ENCODE data around the gene SMIM33. TPM values are rescaled to one million over a fixed set of nuclear protein-coding genes. Genes with fewer than 3 reads are reported as not detected.
"Not testable (repeated sequence)": the region's sequence is repeated elsewhere in the genome, so short reads cannot be mapped to it uniquely, and the experiment has no call there.

SMIM33 gene
- total RNA-seq, 1 donor from 2014 or later, result not detected

DNA sequence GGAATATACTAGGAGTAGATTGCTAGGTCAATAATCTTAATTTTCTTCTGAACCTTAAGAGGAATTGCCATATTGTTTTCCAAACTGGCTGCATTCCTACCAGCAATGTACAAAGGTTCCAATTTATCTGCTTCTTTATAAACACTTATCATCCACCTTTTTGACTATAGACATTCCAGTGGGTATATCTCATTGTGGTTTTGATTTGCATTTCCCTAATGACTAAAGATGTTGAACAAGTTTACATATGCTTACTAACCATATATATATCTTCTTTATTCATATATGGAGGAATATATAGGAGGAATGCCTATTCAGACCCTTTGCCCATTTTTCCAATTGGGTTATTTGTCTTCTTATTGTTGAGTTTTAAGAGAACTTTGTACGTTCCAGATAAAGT is 39.1 kb upstream of the SMIM33 start:
- H3K4me1 ChIP-seq, result no peaks in the 10 kb centered on the region
- no peak overlapping the region for H3K4me3 ChIP-seq
- peaks cover 69% of the 10 kb centered on the region for H3K36me3 ChIP-seq
- H3K27me3 ChIP-seq (ENCODE audit: low read depth), result no peaks in the 10 kb centered on the region
- TF ChIP-seq CTCF (IDR thresholded peaks at IDR 0.05; ENCODE audit: borderline replicate concordance), result no peak
- H3K27ac ChIP-seq (replicated peaks), result no peak overlapping the region
- DNase-seq, result no peak
- intact Hi-C loops (cut with micrococcal nuclease), result no loop called here
- H3K9me3 ChIP-seq (replicated peaks), result no peaks in the 10 kb centered on the region

DNA sequence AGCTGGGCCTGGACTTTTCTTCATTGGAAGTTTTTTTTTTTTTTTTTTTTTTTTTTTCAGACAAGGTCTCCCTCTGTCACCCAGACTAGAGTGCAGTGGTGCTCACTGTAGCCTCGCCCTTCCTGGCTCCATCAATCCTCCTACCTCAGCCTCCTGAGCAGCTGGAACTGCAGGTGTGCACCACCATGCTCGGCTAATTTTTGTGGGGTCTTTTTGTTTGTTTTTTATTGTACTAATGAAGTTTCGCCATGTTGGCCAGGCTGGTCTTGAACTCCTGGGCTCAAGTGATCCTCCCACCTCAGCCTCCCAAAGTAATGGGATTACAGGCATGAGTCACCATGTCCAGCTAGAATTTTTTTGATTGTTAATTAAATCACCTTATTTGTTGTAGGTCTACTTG is 35.1 kb upstream of the SMIM33 start:
- H3K27ac ChIP-seq (replicated peaks), result no peak overlapping the region
- no peaks in the 10 kb centered on the region for H3K27me3 ChIP-seq (ENCODE audit: low read depth)
- TF ChIP-seq CTCF (IDR thresholded peaks at IDR 0.05; ENCODE audit: borderline replicate concordance), result no peak
- peaks cover 51% of the 10 kb centered on the region for H3K36me3 ChIP-seq
- peaks cover 17% of the 10 kb centered on the region for H3K4me1 ChIP-seq
- no peak for DNase-seq
- H3K9me3 ChIP-seq (replicated peaks), result no peaks in the 10 kb centered on the region
- intact Hi-C loops (cut with micrococcal nuclease), result no loop called here
- no peak overlapping the region for H3K4me3 ChIP-seq

- no peak for TF ChIP-seq CTCF (IDR thresholded peaks at IDR 0.05; ENCODE audit: borderline replicate concordance)
- intact Hi-C loops (cut with micrococcal nuclease), result no loop called here
- Histone ChIP-seq H3K27ac (replicated peaks) (peak overlapping the region; percentile 95), H3K27me3 (ENCODE audit: low read depth) (no peaks in the 10 kb centered on the region), H3K4me3 (peak overlapping the region; percentile 81), H3K36me3 (peaks cover 38% of the 10 kb centered on the region), H3K9me3 (replicated peaks) (no peaks in the 10 kb centered on the region), H3K4me1 (peaks cover 17% of the 10 kb centered on the region)
- no peak for DNase-seq
These were observed 32.1 kb upstream of the SMIM33 start for GRCh38 chr5:139438707-139439012.

DNA sequence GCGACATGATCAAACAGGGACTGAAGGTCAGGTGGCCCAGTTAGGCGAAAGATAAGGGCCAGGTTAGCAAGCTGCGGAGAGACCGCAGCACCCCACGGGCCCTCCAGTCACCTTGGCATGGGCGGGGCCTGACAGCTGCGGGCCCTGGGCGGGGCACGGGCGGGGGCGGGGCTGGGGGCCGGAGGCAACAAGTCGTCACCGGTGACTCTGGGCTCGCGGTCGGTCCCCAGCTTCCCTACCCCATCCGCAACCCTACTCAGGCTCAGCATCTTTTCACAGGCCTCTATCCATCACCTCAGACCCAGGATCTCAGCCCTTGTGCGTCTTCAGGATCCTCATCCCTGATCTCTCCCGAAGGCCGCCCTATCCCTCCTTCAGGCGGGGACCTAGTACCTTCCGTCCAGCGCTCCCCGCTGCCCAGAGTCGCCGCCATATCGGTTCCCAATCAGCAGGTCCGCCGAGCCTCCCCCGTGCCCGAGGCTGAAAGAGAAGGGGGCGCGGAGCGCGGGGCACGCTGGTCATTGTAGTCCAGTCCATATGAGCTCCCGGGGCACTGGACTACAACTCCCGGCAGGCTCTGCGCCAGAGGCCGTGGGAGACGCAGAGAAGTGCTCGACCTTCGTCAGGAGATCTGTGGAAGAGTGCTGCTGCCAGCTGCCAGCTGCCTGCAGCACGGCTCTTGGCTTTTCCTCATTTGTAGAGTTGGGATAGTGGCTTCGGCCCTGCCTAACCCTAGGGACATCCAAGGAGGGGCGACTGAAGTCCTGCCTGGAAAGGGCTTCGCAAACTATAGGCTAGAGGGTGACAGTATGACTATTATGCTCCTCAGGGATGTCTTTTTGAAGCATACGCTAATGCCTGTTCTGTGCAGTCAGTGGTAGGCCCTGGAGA is 31.5 kb upstream of the SMIM33 start, which contains the start of gene DNAJC18:
DNAJC18 (minus strand) TSS at position 513 of the 891 bp plus-strand sequence; CDS start at position 433, 80 bp downstream.
- H3K27me3 ChIP-seq (ENCODE audit: low read depth), result no peaks in the 10 kb centered on the region
- peaks cover 32% of the 10 kb centered on the region for H3K36me3 ChIP-seq
- TF ChIP-seq CTCF (IDR thresholded peaks at IDR 0.05; ENCODE audit: borderline replicate concordance), result no peak
- intact Hi-C loops (cut with micrococcal nuclease), result no loop called here
- H3K4me3 ChIP-seq, result peak within 1 kb of the TSS; percentile 81
- H3K4me1 ChIP-seq, result peaks cover 17% of the 10 kb centered on the region
- peak; percentile 96 for DNase-seq
- H3K9me3 ChIP-seq (replicated peaks), result no peaks in the 10 kb centered on the region
- peak within 1 kb of the TSS; percentile 95 for H3K27ac ChIP-seq (replicated peaks)

DNA sequence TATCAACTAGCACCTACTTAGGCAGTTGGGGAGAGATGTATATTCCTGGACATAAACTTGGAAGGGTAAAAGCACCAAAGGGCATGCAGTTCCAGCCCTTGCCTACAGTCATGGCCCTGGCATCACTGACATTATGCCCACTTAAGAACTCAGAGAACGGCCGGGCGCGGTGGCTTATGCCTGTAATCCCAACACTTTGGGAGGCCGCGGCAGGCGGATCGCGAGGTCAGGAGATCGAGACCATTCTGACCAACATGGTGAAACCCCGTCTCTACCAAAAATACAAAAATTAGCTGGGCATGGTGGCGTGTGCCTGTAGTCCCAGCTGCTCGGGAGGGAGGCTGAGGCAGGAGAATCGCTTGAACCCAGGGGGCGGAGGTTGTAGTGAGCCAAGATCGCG is 30.4 kb upstream of the SMIM33 start:
- Histone ChIP-seq H3K27ac (replicated peaks) (peak overlapping the region; percentile 95), H3K4me1 (peaks cover 17% of the 10 kb centered on the region), H3K36me3 (peaks cover 21% of the 10 kb centered on the region)
- not testable (repeated sequence) for H3K27me3 ChIP-seq (ENCODE audit: low read depth); H3K9me3 ChIP-seq (replicated peaks); DNase-seq; H3K4me3 ChIP-seq
- intact Hi-C loops (cut with micrococcal nuclease), result loop anchor here (10.0 kb wide), 1 partner anchor 54 kb away; no protein-coding TSS in a partner anchor

- Histone ChIP-seq H3K36me3 (no peaks in the 10 kb centered on the region), H3K4me3 (no peak overlapping the region), H3K4me1 (peaks cover 25% of the 10 kb centered on the region), H3K27me3 (ENCODE audit: low read depth) (no peaks in the 10 kb centered on the region), H3K27ac (replicated peaks) (no peak overlapping the region), H3K9me3 (replicated peaks) (no peaks in the 10 kb centered on the region)
- no peak for DNase-seq
- intact Hi-C loops (cut with micrococcal nuclease), result loop anchor here (10.0 kb wide), 1 partner anchor 51 kb away; no protein-coding TSS in a partner anchor
- no peak for TF ChIP-seq CTCF (IDR thresholded peaks at IDR 0.05; ENCODE audit: borderline replicate concordance)
These were observed 26.9 kb upstream of the SMIM33 start for GRCh38 chr5:139443831-139444453.

Data from left ventricle myocardium inferior (tissue), 1 donor.